Measurements from ENCODE around the gene ITGA3.
"Not testable (repeated sequence)": the region's sequence is repeated elsewhere in the genome, so short reads cannot be mapped to it uniquely, and the experiment has no call there.

Gene ITGA3

DNA sequence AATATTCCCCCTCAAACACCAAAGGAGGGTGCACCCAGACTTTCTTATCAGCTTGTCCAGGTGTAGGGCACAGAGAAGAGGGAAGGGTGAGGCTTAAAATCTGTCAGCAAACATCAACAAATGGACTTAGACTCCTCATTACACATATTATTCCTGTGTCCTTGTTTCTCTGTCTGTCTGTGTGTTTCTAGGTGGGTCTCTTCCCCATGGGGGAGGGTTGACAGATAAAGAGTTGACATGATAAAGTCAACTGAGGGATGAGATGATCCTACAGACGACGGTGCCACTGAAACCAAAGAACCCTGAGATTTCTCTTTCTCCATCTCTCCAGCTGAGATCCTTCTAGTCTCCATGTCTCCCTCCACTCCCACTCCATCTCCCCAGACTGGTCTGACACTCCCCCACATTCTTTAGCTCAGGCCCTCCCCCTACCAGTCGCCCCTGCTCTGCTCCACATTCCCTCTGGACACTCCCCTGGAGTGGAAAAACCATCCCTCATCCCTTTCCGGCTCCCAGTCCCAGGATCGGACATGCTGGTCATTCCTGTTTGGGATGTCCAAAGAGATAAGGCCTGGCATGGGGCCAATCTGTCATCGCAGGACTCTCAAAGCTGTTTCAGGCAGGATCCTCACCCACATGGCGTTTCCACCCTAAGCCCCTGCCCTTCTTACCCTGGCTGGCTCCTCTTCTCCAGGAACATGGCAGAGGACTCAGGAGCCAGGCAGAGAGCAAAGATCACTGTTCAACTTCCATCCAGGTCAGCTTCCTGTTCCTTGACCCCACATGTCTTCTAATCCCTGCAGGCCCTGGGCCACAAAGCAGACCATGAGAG lies 2.9 kb upstream of the ITGA3 start:
- DNase-seq = no peak

DNA sequence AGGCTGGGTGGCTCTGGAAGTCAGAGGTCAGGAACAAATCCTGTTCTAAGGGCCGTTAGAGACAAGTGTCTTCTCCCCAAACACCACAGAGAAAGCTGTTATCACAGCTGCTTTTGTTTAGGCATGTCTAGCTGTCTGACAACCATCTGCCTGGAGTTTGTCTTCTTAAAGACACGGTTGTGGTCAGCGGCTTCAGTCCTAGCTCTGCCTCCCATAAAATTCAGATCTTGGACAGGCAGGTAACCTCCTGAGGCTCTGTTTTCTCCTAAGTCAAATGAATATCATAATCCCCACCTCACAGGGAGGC lies 2.3 kb upstream of the ITGA3 start:
- DNase-seq = no peak

DNA sequence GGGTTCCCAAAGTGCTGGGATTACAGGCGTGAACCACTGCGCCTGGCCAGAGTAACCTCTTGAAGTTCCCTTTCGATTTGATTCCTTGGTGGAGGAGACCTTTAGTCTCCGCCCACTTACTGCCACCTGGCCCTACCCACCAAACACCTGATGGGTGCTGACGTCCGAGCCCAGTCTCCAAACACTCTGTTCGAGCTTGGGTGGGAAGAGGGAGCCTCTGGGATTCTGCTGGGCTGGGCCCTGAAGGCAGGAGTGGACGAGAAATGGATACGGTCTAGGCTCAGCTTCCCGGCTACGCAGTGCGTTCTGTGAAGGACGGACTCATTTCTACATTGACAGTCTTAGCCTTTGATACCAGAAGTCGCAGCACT lies 870 bp upstream of the ITGA3 start:
- DNase-seq = peak; percentile 14

- no peak for DNase-seq
These were observed 479 bp downstream of the ITGA3 start for GRCh38 chr17:50056217-50056960.

DNA sequence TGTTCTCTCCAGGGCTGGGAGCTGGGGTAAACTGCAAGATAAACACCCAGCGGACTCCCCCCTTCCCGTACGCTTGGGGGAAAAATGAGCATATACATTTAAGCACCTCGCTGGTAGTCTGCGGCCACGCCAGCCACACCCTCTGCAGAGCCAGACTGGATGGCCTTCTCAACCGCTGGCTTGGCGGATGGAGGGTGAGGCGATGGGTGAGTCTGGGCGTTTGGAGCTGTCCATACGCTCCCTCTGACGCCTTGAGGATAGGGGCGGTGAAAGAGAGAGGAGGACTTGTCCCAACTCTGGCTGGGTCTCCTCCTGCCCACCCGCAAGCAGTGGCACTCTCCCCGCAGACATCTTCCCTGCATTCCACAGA lies 1.0 kb downstream of the ITGA3 start:
- no peak for DNase-seq

DNA sequence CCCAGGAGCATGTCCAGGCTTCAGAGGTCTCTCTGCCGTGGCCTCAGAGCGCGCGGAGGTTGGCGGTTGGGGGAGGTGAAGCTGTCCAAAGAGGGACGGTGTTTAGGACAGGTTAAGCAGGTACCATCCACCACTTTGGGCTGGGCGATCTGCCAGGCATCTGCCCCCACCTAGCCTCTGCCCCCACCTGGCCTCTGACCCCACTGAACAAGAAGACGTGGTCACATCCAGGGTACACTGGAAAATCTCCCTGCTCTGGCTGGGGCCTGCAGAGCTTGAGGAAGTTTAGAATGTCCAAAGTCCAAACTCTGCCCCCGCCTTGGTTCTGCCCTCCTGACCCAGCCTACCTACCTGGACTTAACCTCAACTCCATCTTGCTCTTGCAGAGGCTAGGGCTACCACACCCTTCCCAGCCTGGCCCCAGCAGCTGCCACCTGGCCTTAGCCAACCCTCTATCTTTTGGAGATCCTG lies 1.6 kb downstream of the ITGA3 start:
- DNase-seq = no peak

GRCh38 chr17:50058296-50058953 lies 2.5 kb downstream of the ITGA3 start:
- DNase-seq = no peak

- DNase-seq = no peak
These were observed 3.3 kb downstream of the ITGA3 start for GRCh38 chr17:50059256-50059655.

GRCh38 chr17:50059759-50060273 lies 3.9 kb downstream of the ITGA3 start:
- no peak for DNase-seq

- DNase-seq = no peak
These were observed 5.2 kb downstream of the ITGA3 start for GRCh38 chr17:50060951-50061712.

DNA sequence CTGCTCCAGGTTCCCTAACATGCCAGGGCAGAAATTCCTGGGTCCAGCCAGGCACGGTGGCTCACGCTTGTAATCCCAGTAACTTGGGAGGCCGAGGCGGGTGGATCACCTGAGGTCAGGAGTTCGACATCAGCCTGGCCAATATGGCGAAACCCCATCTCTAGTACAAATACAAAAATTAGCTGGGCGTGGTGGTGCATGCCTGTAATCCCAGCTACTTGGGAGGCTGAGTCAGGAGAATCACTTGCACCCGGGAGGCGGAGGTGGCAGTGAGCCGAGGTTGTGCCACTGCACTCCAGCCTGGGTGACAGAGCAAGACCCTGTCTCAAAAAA lies 5.8 kb downstream of the ITGA3 start:
- DNase-seq = not testable (repeated sequence)

DNA sequence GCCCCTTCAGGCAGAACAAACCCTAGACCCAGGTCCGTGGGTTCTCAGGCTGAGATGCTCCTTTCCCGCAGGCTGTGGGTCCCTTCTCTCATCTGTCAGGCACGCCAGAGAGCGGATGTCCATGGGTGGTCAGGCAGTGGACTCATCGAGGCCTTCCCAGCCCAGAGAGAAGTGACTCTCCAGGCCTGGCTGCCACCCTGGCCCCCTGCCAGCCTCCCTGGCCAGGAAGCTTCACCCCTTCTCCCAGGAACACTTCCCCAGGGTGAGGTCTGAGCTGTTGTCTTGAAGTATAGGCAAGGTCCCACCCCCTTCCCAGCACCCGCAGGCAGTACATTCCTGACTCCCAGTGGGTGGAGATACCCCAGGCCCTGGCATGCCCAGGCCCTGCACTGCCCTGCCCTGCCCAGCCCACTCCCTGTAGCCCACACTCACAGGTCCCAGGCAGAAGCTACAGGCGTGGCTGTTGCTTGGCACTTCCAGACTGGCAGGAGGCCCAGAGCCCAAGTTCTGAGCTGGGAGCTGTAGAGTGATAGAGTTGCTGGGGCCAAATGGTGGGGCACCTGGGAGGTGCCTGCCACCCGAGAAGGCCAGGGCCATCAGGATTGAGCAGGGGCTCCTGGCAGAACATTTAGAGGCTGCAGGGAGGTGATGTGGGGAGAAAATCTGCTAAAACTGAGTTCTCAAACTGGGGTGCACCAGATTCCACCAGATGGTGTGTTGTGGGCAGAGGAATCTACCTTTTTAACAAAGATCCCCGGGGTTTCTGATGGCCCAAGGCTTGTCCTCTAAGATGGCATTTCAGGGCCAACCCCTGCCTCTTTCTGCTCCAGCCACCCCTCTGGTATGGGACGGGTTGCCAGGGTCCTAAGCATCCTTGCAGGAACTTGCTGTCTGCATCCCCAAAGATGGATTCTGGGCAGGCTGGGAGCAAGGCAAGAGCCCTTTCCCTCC lies 6.7 kb downstream of the ITGA3 start:
- DNase-seq = no peak

DNA sequence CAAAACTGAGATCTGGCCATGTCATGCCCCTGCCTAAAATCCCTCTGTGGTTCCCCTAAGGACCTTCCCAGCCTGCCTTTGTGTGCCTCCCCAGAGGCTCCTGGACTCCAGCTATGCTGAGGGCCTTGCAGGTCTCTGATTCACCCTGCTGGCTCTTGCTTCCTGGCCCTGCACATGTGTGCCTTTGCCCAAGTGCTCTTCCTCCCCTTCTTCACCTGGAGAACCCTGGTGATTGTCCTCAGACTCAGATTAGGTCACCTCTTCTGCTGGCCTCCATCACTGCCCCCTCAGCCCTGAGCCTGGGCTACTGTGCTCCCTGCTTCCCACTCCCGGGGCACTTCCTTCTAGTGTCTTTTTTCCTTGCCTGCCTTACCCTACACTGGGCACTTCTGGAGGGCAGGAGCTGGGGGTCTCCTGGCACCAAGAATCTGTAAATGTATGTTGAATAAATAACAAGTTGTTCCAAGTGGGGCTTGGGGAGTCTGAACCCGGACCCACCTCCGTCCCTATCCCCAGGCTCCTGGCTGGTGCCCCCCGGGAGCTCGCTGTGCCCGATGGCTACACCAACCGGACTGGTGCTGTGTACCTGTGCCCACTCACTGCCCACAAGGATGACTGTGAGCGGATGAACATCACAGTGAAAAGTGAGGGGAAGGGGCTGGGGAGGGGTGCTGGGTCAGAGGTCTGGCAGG lies 7.8 kb downstream of the ITGA3 start:
- DNase-seq = no peak

GRCh38 chr17:50064253-50065001 lies 8.5 kb downstream of the ITGA3 start:
- DNase-seq = no peak

- no peak for DNase-seq
These were observed 9.1 kb downstream of the ITGA3 start for GRCh38 chr17:50065056-50065455.

DNA sequence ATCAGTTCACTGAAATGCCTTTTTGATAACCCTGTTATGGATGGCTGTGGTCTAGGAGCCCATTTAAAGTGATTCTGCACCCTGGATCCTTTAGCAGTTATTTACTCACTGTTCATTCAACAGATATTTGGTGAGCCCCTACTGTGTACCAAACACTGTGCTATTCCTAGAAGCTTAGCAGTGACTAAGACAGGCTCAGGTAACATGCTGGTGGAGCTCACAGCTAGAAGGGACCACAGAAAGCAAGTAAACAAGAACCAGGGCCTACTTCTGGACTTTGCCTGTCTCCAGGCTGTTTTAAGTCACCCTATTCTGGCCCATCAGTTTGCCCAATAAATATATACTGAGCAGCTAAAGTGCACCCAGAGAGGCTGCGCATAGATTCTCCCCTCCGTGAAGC lies 11.1 kb downstream of the ITGA3 start:
- no peak for DNase-seq

DNA sequence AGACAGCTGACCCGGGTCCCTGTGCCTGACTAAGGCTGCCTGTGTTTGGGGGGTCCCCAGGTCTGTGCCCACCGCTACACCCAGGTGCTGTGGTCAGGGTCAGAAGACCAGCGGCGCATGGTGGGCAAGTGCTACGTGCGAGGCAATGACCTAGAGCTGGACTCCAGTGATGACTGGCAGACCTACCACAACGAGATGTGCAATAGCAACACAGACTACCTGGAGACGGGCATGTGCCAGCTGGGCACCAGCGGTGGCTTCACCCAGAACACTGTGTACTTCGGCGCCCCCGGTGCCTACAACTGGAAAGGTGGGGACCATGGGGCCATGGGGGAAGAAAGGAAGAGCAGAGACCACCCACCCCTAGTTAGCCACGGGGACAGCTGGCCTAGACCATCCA lies 12.1 kb downstream of the ITGA3 start:
- no peak for DNase-seq

GRCh38 chr17:50070908-50071680 lies 15.2 kb downstream of the ITGA3 start:
- no peak for DNase-seq

- no peak for DNase-seq
These were observed 15.8 kb downstream of the ITGA3 start for GRCh38 chr17:50071692-50072091.

DNA sequence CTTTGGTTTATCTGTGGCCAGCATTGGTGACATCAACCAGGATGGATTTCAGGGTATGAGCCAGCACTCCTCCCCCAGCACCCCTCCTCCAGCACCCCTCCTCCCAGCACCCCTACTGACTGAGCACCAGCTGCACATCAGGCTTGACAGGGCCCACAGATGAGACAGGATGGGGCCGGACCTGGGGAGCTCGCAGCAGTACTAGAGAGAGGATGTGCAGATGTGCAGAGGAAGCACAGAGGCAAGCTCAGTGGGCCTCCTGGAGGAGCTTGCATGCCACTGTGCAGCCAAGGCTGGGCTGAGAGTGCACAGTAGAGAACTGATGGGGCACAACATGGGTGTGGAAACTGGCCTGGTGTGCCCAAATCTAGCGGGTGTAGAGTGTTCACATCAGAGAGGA lies 16.2 kb downstream of the ITGA3 start:
- no peak for DNase-seq
